Natural killer cell (primary cell): Measurements from ENCODE around the gene CAMSAP1. TPM values are rescaled to one million over a fixed set of nuclear protein-coding genes. Genes with fewer than 3 reads are reported as not detected.

ENCODE experiments used
- ATAC-seq, 3 donors: fragments of 150-1000 bp in 2 of 3; fragments of 200-7000 bp in 1 of 3; cut with Tn5 transposase; 1 replicate in 1 of 3; 2 replicates in 2 of 3; pipeline ENCODE4 v1.10.0; 2021; ENCODE audit warnings: mild to moderate bottlenecking in 2 of 3, moderate library complexity in 2 of 3
- DNase-seq, 2 donors: peaks; one replicate each; pipeline versions ENCODE4 v3.0.0 to v3.0.0-alpha.2; 2013 to 2021; ENCODE audit warnings: mixed read lengths in 1 of 2
- H3K27ac ChIP-seq: one replicate; pipeline ENCODE4 v1.5.1; 2013; ENCODE audit warnings: mild to moderate bottlenecking, low read length
- H3K27me3 ChIP-seq: one replicate; pipeline ENCODE4 v1.6.1; 2013; ENCODE audit warnings: low read length; ENCODE audit not compliant: control insufficient read depth, insufficient read depth
- H3K36me3 ChIP-seq: one replicate; pipeline ENCODE4 v1.6.1; 2013; ENCODE audit warnings: low read length; ENCODE audit not compliant: control insufficient read depth, insufficient read depth
- H3K4me1 ChIP-seq: one replicate; pipeline ENCODE4 v1.6.1; 2013; ENCODE audit warnings: low read length; ENCODE audit not compliant: control insufficient read depth, insufficient read depth
- H3K4me3 ChIP-seq: one replicate; pipeline ENCODE4 v1.5.1; 2013; ENCODE audit warnings: low read length
- H3K9me3 ChIP-seq: one replicate; pipeline ENCODE4 v1.6.1; 2013; ENCODE audit warnings: low read length; ENCODE audit not compliant: control insufficient read depth, insufficient read depth
- H3K27ac Mint-ChIP-seq, 2 donors: one replicate each; pipeline ENCODE4 v1.8.0; 2022; ENCODE audit warnings: mild to moderate bottlenecking in 2 of 2, mixed read lengths in 2 of 2, moderate library complexity in 1 of 2
- H3K27me3 Mint-ChIP-seq, 2 donors: one replicate each; pipeline ENCODE4 v1.8.0; 2022; ENCODE audit warnings: low read depth in 2 of 2, mixed read lengths in 2 of 2
- H3K36me3 Mint-ChIP-seq: one replicate; pipeline ENCODE4 v1.8.0; 2022; ENCODE audit warnings: mixed read lengths
- H3K4me1 Mint-ChIP-seq, 2 donors: one replicate each; pipeline ENCODE4 v1.8.0; 2022; ENCODE audit warnings: mixed read lengths in 2 of 2
- H3K4me3 Mint-ChIP-seq: one replicate; pipeline ENCODE4 v1.8.0; 2022; ENCODE audit warnings: mild to moderate bottlenecking, moderate library complexity, mixed read lengths
- H3K9me3 Mint-ChIP-seq, 2 donors: one replicate each; pipeline ENCODE4 v1.8.0; 2022; ENCODE audit warnings: mixed read lengths in 2 of 2
- CTCF ChIP-seq: fragments of 200-600 bp; IDR thresholded peaks from one replicate; pipeline ENCODE4 v1.8.0; 2022; ENCODE audit warnings: antibody characterized with exemption
- WGBS: methylation state at CpG from one replicate; pipeline ENCODE4 v1.1.7; 2013; ENCODE audit warnings: missing lambda C conversion rate; ENCODE audit not compliant: insufficient coverage; 5-methylcytosine and 5-hydroxymethylcytosine counted together
- intact Hi-C: fragments of 100-400 bp; cut with micrococcal nuclease; formaldehyde crosslinking; loops from one replicate; pipeline ENCODE4 v1.14.2; 2022
- total RNA-seq, 4 donors: library from RNA; stranded (reverse); fragments of 120-200 nt in 1 of 4; gene quantifications; one replicate each; pipeline versions ENCODE4 v1.2.3 to v1.2.4, GENCODE V29; 2013 to 2022

CAMSAP1 gene
- total RNA-seq, 3 donors from 2014 or later (not counting 1 experiment from before 2014, with no cell fraction given), result 25.9 to 33.5 (median 28.1) TPM

- no peak for TF ChIP-seq CTCF
- DNase-seq (no peak), ATAC-seq (no peak)
- H3K27me3 Mint-ChIP-seq, result no peaks in the 10 kb centered on the region
- H3K4me1 Mint-ChIP-seq, result peaks cover 4 to 9% of the 10 kb centered on the region in 2 donors
- Histone ChIP-seq H3K27ac (peak overlapping the region; percentile 16), H3K36me3 (peaks cover 4% of the 10 kb centered on the region), H3K4me1 (peaks cover 20% of the 10 kb centered on the region), H3K27me3 (no peaks in the 10 kb centered on the region), H3K9me3 (no peaks in the 10 kb centered on the region), H3K4me3 (no peak overlapping the region)
- no peak overlapping the region for H3K4me3 Mint-ChIP-seq
- H3K27ac Mint-ChIP-seq, result no peak overlapping the region
- intact Hi-C loops, result loop anchor here (2.0 kb wide), 1 partner anchor 19 kb away; no protein-coding TSS in a partner anchor
- no peaks in the 10 kb centered on the region for H3K9me3 Mint-ChIP-seq
- 82% methylated on average over 25 of the region's 25 CpGs for WGBS
- H3K36me3 Mint-ChIP-seq, result peaks cover 3% of the 10 kb centered on the region
Measured at GRCh38 chr9:135927195-135928013, 20.1 kb upstream of the CAMSAP1 start.

GRCh38 chr9:135926402-135927194 lies 19.3 kb upstream of the CAMSAP1 start:
- H3K4me1 Mint-ChIP-seq, result peaks cover 4 to 9% of the 10 kb centered on the region in 2 donors
- H3K9me3 ChIP-seq, result no peaks in the 10 kb centered on the region
- H3K27ac Mint-ChIP-seq, result no peak overlapping the region
- TF ChIP-seq CTCF, result no peak
- DNase-seq (peak; percentile 46 to 61), ATAC-seq (peak; percentile 89 to 98 (median 94))
- no peak overlapping the region for H3K4me3 ChIP-seq
- intact Hi-C loops, result loop anchor here (2.0 kb wide), 1 partner anchor 18 kb away; no protein-coding TSS in a partner anchor
- H3K27me3 ChIP-seq, result no peaks in the 10 kb centered on the region
- H3K36me3 Mint-ChIP-seq, result no peaks in the 10 kb centered on the region
- WGBS, result 44% methylated on average over 27 of the region's 27 CpGs
- H3K27me3 Mint-ChIP-seq, result no peaks in the 10 kb centered on the region
- peaks cover 20% of the 10 kb centered on the region for H3K4me1 ChIP-seq
- H3K36me3 ChIP-seq, result peaks cover 3% of the 10 kb centered on the region
- H3K4me3 Mint-ChIP-seq, result no peak overlapping the region
- no peaks in the 10 kb centered on the region for H3K9me3 Mint-ChIP-seq
- H3K27ac ChIP-seq, result peak overlapping the region; percentile 46

GRCh38 chr9:135925496-135926133 lies 18.3 kb upstream of the CAMSAP1 start:
- H3K27ac ChIP-seq, result no peak overlapping the region
- no peaks in the 10 kb centered on the region for H3K36me3 ChIP-seq
- Mint-ChIP-seq H3K4me1 (peaks cover 4 to 9% of the 10 kb centered on the region in 2 donors), H3K27ac (no peak overlapping the region), H3K27me3 (no peaks in the 10 kb centered on the region), H3K36me3 (no peaks in the 10 kb centered on the region), H3K4me3 (no peak overlapping the region), H3K9me3 (no peaks in the 10 kb centered on the region)
- H3K9me3 ChIP-seq, result no peaks in the 10 kb centered on the region
- no peak for ATAC-seq
- 84% methylated on average over 19 of the region's 19 CpGs for WGBS
- intact Hi-C loops, result loop anchor here (2.0 kb wide), 1 partner anchor 17 kb away; no protein-coding TSS in a partner anchor
- no peak for TF ChIP-seq CTCF
- H3K27me3 ChIP-seq, result no peaks in the 10 kb centered on the region
- H3K4me3 ChIP-seq, result no peak overlapping the region
- no peak for DNase-seq
- peaks cover 20% of the 10 kb centered on the region for H3K4me1 ChIP-seq
